Omental fat pad (tissue), 4 donors: ENCODE measurements around the gene METTL2B. TPM values are rescaled to one million over a fixed set of nuclear protein-coding genes. Genes with fewer than 3 reads are reported as not detected.
"Not testable (repeated sequence)": the region's sequence is repeated elsewhere in the genome, so short reads cannot be mapped to it uniquely, and the experiment has no call there.

Experiments used
- ATAC-seq: fragments of 150-250 bp; one replicate; pipeline ENCODE4 v1.9.1; 2016; ENCODE audit warnings: mild to moderate bottlenecking, moderate library complexity; ENCODE audit not compliant: low FRiP score
- DNase-seq: peaks from one replicate; pipeline ENCODE4 v3.0.0-alpha.2; 2019; ENCODE audit warnings: low spot score
- CTCF ChIP-seq, 3 donors: fragments of 450-650 bp; IDR thresholded peaks; one replicate each; pipeline ENCODE4 v1.5.1; 2016 to 2017; ENCODE audit warnings: antibody characterized with exemption in 3 of 3, mild to moderate bottlenecking in 3 of 3, moderate library complexity in 2 of 3
- total RNA-seq, 4 donors: library from RNA; depleted of rRNA; stranded (reverse); fragments of >200 nt; gene quantifications; one replicate each; pipeline ENCODE4 v1.1.0, GENCODE V29; 2016

The METTL2B gene
- total RNA-seq, 4 donors from 2014 or later, result 19.9 to 32.2 (median 25.9) TPM

- DNase-seq (no peak), ATAC-seq (no peak)
- no peak for TF ChIP-seq CTCF (IDR thresholded peaks at IDR 0.05)
These were observed 20.3 kb upstream of the METTL2B start for GRCh38 chr7:128456255-128456725.

- not testable (repeated sequence) for DNase-seq, ATAC-seq
These were observed 19.2 kb upstream of the METTL2B start for GRCh38 chr7:128457385-128457784.

- DNase-seq, result no peak
- no peak for TF ChIP-seq CTCF (IDR thresholded peaks at IDR 0.05)
- no peak for ATAC-seq
These were observed 17.6 kb upstream of the METTL2B start for GRCh38 chr7:128458956-128459355.

GRCh38 chr7:128459394-128459878 is 17.1 kb upstream of the METTL2B start:
- ATAC-seq (no peak), DNase-seq (no peak)
- peak in 2 of 3 donors; percentile 46 to 82 for TF ChIP-seq CTCF (IDR thresholded peaks at IDR 0.05)

- DNase-seq (no peak), ATAC-seq (no peak)
- no peak for TF ChIP-seq CTCF (IDR thresholded peaks at IDR 0.05)
These were observed 14.1 kb upstream of the METTL2B start for GRCh38 chr7:128462460-128462859.

GRCh38 chr7:128463345-128463744 is 13.2 kb upstream of the METTL2B start:
- not testable (repeated sequence) for ATAC-seq

GRCh38 chr7:128463933-128464332 is 12.6 kb upstream of the METTL2B start:
- not testable (repeated sequence) for DNase-seq, ATAC-seq

More at GRCh38 chr7:128463345-128463744, 13.2 kb upstream of the METTL2B start:
- not testable (repeated sequence) for DNase-seq

GRCh38 chr7:128466871-128467270 is 9.7 kb upstream of the METTL2B start:
- DNase-seq, ATAC-seq: not testable (repeated sequence)

- not testable (repeated sequence) for DNase-seq, ATAC-seq
These were observed 765 bp downstream of the METTL2B start for GRCh38 chr7:128477336-128477690.

GRCh38 chr7:128479082-128479481 is 2.5 kb downstream of the METTL2B start:
- DNase-seq, ATAC-seq: not testable (repeated sequence)

- DNase-seq, ATAC-seq: not testable (repeated sequence)
These were observed 11.6 kb downstream of the METTL2B start for GRCh38 chr7:128488134-128488533.
